Neuronal stem cell (in vitro differentiated cells): ENCODE results near the gene IPO13.

Experiments used
- DNase-seq: peaks from one replicate; pipeline ENCODE4 v3.0.0-alpha.2; 2013; ENCODE audit warnings: low spot score
- H2AFZ ChIP-seq: one replicate; pipeline ENCODE4 v1.6.1; 2013; ENCODE audit warnings: mild to moderate bottlenecking, low read length, inconsistent platforms
- H2AK5ac ChIP-seq: 2 replicates; pipeline ENCODE4 v1.6.1; 2013; ENCODE audit warnings: low read depth, mild to moderate bottlenecking, inconsistent platforms, low read length, moderate library complexity, mixed read lengths
- H2BK120ac ChIP-seq: 2 replicates; pipeline ENCODE4 v1.6.1; 2013; ENCODE audit warnings: low read depth, mild to moderate bottlenecking, inconsistent platforms, low read length, moderate library complexity, mixed read lengths
- H2BK12ac ChIP-seq: one replicate; pipeline ENCODE4 v1.6.1; 2013; ENCODE audit warnings: low read length, inconsistent platforms
- H2BK15ac ChIP-seq: 2 replicates; pipeline ENCODE4 v1.6.1; 2013; ENCODE audit warnings: mild to moderate bottlenecking, low read length, inconsistent platforms, mixed read lengths
- H2BK5ac ChIP-seq: one replicate; pipeline ENCODE4 v1.6.1; 2013; ENCODE audit warnings: inconsistent platforms, mild to moderate bottlenecking, low read length, moderate library complexity
- H3K14ac ChIP-seq: one replicate; pipeline ENCODE4 v1.6.1; 2013; ENCODE audit warnings: low read length, inconsistent platforms
- H3K18ac ChIP-seq: 2 replicates; pipeline ENCODE4 v1.6.1; 2013; ENCODE audit warnings: low read length, inconsistent platforms
- H3K23ac ChIP-seq: 2 replicates; pipeline ENCODE4 v1.6.1; 2013; ENCODE audit warnings: low read depth, mild to moderate bottlenecking, mixed read lengths, low read length, inconsistent platforms; ENCODE audit not compliant: poor library complexity
- H3K27ac ChIP-seq: replicated peaks from 3 replicates; pipeline ENCODE4 v1.5.1; 2013; ENCODE audit warnings: low read length, inconsistent platforms
- H3K27me3 ChIP-seq, 3 experiments: 2 replicates each; pipeline ENCODE4 v1.6.1; 2013; ENCODE audit warnings: low read length in 3 of 3, mild to moderate bottlenecking in 2 of 3, inconsistent platforms in 1 of 3, low read depth in 1 of 3, mixed read lengths in 1 of 3, moderate library complexity in 1 of 3; ENCODE audit not compliant: control insufficient read depth in 3 of 3, insufficient read depth in 3 of 3
- H3K36me3 ChIP-seq, 2 donors: replicated peaks in 1 of 2; 2 replicates each; pipeline ENCODE4 v1.6.1; 2013; ENCODE audit warnings: low read length in 2 of 2; ENCODE audit not compliant: control insufficient read depth in 2 of 2, insufficient read depth in 2 of 2
- H3K4ac ChIP-seq: 2 replicates; pipeline ENCODE4 v1.6.1; 2013; ENCODE audit warnings: inconsistent platforms, mild to moderate bottlenecking, low read length, moderate library complexity
- H3K4me1 ChIP-seq, 2 donors: 1 replicate in 1 of 2; 2 replicates in 1 of 2; pipeline ENCODE4 v1.6.1; 2013; ENCODE audit warnings: low read length in 2 of 2, low read depth in 1 of 2; ENCODE audit not compliant: control insufficient read depth in 2 of 2, insufficient read depth in 1 of 2
- H3K4me2 ChIP-seq: one replicate; pipeline ENCODE4 v1.6.1; 2013; ENCODE audit warnings: mild to moderate bottlenecking, low read length, inconsistent platforms; ENCODE audit not compliant: insufficient read depth, poor library complexity, severe bottlenecking
- H3K4me3 ChIP-seq, 2 donors: 2 replicates each; pipeline ENCODE4 v1.5.1; 2013; ENCODE audit warnings: low read length in 2 of 2, mild to moderate bottlenecking in 2 of 2, inconsistent platforms in 1 of 2, moderate library complexity in 1 of 2
- H3K79me1 ChIP-seq: one replicate; pipeline ENCODE4 v1.6.1; 2013; ENCODE audit warnings: low read depth, mild to moderate bottlenecking, inconsistent platforms, low read length, moderate library complexity
- H3K9ac ChIP-seq: one replicate; pipeline ENCODE4 v1.6.1; 2013; ENCODE audit warnings: mild to moderate bottlenecking, low read depth, low read length, inconsistent platforms; ENCODE audit not compliant: poor library complexity
- H3K9me3 ChIP-seq, 2 donors: replicated peaks in 1 of 2; 2 replicates each; pipeline versions ENCODE3 to v1.6.1; 2013; ENCODE audit warnings: low read length in 2 of 2, mild to moderate bottlenecking in 2 of 2, inconsistent platforms in 1 of 2, low read depth in 1 of 2, mixed read lengths in 1 of 2, moderate library complexity in 1 of 2; ENCODE audit not compliant: control insufficient read depth in 2 of 2, insufficient read depth in 1 of 2
- H4K8ac ChIP-seq: one replicate; pipeline ENCODE4 v1.6.1; 2013; ENCODE audit warnings: low read depth, mild to moderate bottlenecking, inconsistent platforms, low read length, moderate library complexity
- H4K91ac ChIP-seq: one replicate; pipeline ENCODE4 v1.6.1; 2013; ENCODE audit warnings: low read length, low read depth, mild to moderate bottlenecking, inconsistent platforms; ENCODE audit not compliant: poor library complexity
- WGBS, 2 donors: extraction: QIAGEN DNeasy Blood & Tissue Kit; methylation state at CpG; one replicate each; pipeline ENCODE4 v1.1.7; 2013; ENCODE audit warnings: missing lambda C conversion rate in 2 of 2, mixed read lengths in 1 of 2; ENCODE audit not compliant: insufficient read length in 2 of 2, insufficient replicate concordance in 1 of 2; ENCODE audit errors: extremely low coverage in 2 of 2; 5-methylcytosine and 5-hydroxymethylcytosine counted together

The IPO13 gene

GRCh38 chr1:43913051-43913501 lies 33.7 kb upstream of the IPO13 start:
- Histone ChIP-seq H4K8ac (no peak overlapping the region), H3K4ac (no peak overlapping the region), H2AK5ac (peak overlapping the region; percentile 53), H3K4me2 (no peak overlapping the region), H2BK12ac (no peak overlapping the region), H2BK15ac (no peak overlapping the region), H3K36me3 (peaks cover 2 to 10% of the 10 kb centered on the region in 2 donors), H3K4me3 (no peak overlapping the region), H3K9me3 (no peaks in the 10 kb centered on the region), H3K23ac (no peak overlapping the region), H3K18ac (no peak overlapping the region), H4K91ac (no peak overlapping the region), H3K27me3 (no peaks in the 10 kb centered on the region), H2AFZ (no peak overlapping the region), H2BK5ac (no peak overlapping the region), H3K27ac (no peak overlapping the region), H3K14ac (no peak overlapping the region), H2BK120ac (no peak overlapping the region), H3K79me1 (no peaks in the 10 kb centered on the region), H3K4me1 (peaks cover 0 to 15% of the 10 kb centered on the region in 2 donors), H3K9ac (no peak overlapping the region)
- WGBS, 2 donors, result no CpG with 5 or more reads among the region's 7 CpGs
- DNase-seq, result no peak

- no peak overlapping the region for H3K4ac ChIP-seq
- peak overlapping the region; percentile 60 for H2BK15ac ChIP-seq
- H2BK120ac ChIP-seq, result no peak overlapping the region
- H3K4me1 ChIP-seq, result peaks cover 0 to 15% of the 10 kb centered on the region in 2 donors
- H4K91ac ChIP-seq, result no peak overlapping the region
- no peaks in the 10 kb centered on the region for H3K27me3 ChIP-seq
- H3K14ac ChIP-seq, result no peak overlapping the region
- H2BK5ac ChIP-seq, result peak overlapping the region; percentile 67
- H3K4me3 ChIP-seq, result no peak overlapping the region
- peak overlapping the region; percentile 21 for H3K23ac ChIP-seq
- H3K4me2 ChIP-seq, result no peak overlapping the region
- no peaks in the 10 kb centered on the region for H3K79me1 ChIP-seq
- H3K9me3 ChIP-seq, result no peaks in the 10 kb centered on the region
- H2AK5ac ChIP-seq, result no peak overlapping the region
- no CpG with 5 or more reads among the region's 18 CpGs for WGBS, 2 donors
- peak overlapping the region; percentile 63 for H3K18ac ChIP-seq
- no peak overlapping the region for H2AFZ ChIP-seq
- no peak overlapping the region for H4K8ac ChIP-seq
- DNase-seq, result no peak
- H3K9ac ChIP-seq, result peak overlapping the region; percentile 78
- H3K36me3 ChIP-seq, result peaks cover 2 to 10% of the 10 kb centered on the region in 2 donors
- no peak overlapping the region for H2BK12ac ChIP-seq
- H3K27ac ChIP-seq, result no peak overlapping the region
Observed at GRCh38 chr1:43913666-43914360, 32.9 kb upstream of the IPO13 start.

- no peak overlapping the region for H2AK5ac ChIP-seq
- DNase-seq, result no peak
Observed at GRCh38 chr1:43914576-43915525, 31.9 kb upstream of the IPO13 start.

GRCh38 chr1:43919906-43920305 lies 26.8 kb upstream of the IPO13 start:
- H3K4me1 ChIP-seq, result no peaks in the 10 kb centered on the region
- H3K4me2 ChIP-seq, result no peak overlapping the region
- no peak overlapping the region for H2BK12ac ChIP-seq
- no peak overlapping the region for H4K8ac ChIP-seq
- no peak overlapping the region for H4K91ac ChIP-seq
- no CpG with 5 or more reads among the region's 7 CpGs for WGBS, 2 donors
- H2BK5ac ChIP-seq, result peak overlapping the region; percentile 66
- H3K23ac ChIP-seq, result no peak overlapping the region
- H3K4ac ChIP-seq, result no peak overlapping the region
- peaks cover 0 to 12% of the 10 kb centered on the region in 2 donors for H3K36me3 ChIP-seq
- no peaks in the 10 kb centered on the region for H3K9me3 ChIP-seq
- H3K18ac ChIP-seq, result no peak overlapping the region
- no peak overlapping the region for H3K4me3 ChIP-seq
- H3K27ac ChIP-seq, result no peak overlapping the region
- peak overlapping the region; percentile 71 for H3K14ac ChIP-seq
- DNase-seq, result no peak
- H3K27me3 ChIP-seq, result no peaks in the 10 kb centered on the region
- H2AK5ac ChIP-seq, result no peak overlapping the region
- H2BK120ac ChIP-seq, result no peak overlapping the region
- H3K9ac ChIP-seq, result no peak overlapping the region
- no peaks in the 10 kb centered on the region for H3K79me1 ChIP-seq
- H2BK15ac ChIP-seq, result no peak overlapping the region
- no peak overlapping the region for H2AFZ ChIP-seq

More at GRCh38 chr1:43914576-43915525, 31.9 kb upstream of the IPO13 start:
- Histone ChIP-seq H2BK12ac (peak overlapping the region; percentile 34), H3K27me3 (no peaks in the 10 kb centered on the region), H3K4me1 (peaks cover 0 to 15% of the 10 kb centered on the region in 2 donors), H3K36me3 (peaks cover 2 to 10% of the 10 kb centered on the region in 2 donors), H2BK5ac (peak overlapping the region; percentile 3), H3K18ac (peak overlapping the region; percentile 11), H3K9me3 (no peaks in the 10 kb centered on the region), H2AFZ (no peak overlapping the region), H2BK120ac (no peak overlapping the region), H4K91ac (no peak overlapping the region), H3K4me2 (no peak overlapping the region), H3K4ac (no peak overlapping the region), H3K4me3 (no peak overlapping the region), H3K23ac (no peak overlapping the region), H3K9ac (peak overlapping the region; percentile 63), H3K79me1 (no peaks in the 10 kb centered on the region), H3K27ac (no peak overlapping the region), H3K14ac (peak overlapping the region; percentile 27), H4K8ac (no peak overlapping the region), H2BK15ac (no peak overlapping the region)
- 100% methylated on average over 1 of the region's 13 CpGs; no CpG with 5 or more reads in 1 of the 2 donors for WGBS, 2 donors
